CD14-positive monocyte (primary cell): Measurements from ENCODE around the gene UBE2D3. TPM values are rescaled to one million over a fixed set of nuclear protein-coding genes. Genes with fewer than 3 reads are reported as not detected.

ENCODE experiments used
- DNase-seq, 3 donors: peaks; one replicate each; pipeline ENCODE4 v3.0.0-alpha.2; 2011 to 2022
- H2AFZ ChIP-seq: 2 replicates; pipeline ENCODE4 v1.6.0; 2012; ENCODE audit warnings: mild to moderate bottlenecking, low read depth, low read length, inconsistent platforms; ENCODE audit not compliant: insufficient read depth, poor library complexity, severe bottlenecking
- H3K27ac ChIP-seq, 2 donors: 1 replicate in 1 of 2; 2 replicates in 1 of 2; pipeline ENCODE4 v1.5.1; 2012 to 2013; ENCODE audit warnings: low read length in 2 of 2, control low read depth in 1 of 2, inconsistent platforms in 1 of 2, low read depth in 1 of 2, mild to moderate bottlenecking in 1 of 2
- H3K27me3 ChIP-seq, 2 donors: one replicate each; pipeline versions ENCODE4 v1.6.0 to v1.6.1; 2011 to 2013; ENCODE audit warnings: low read length in 2 of 2; ENCODE audit not compliant: control insufficient read depth in 2 of 2, insufficient read depth in 2 of 2
- H3K36me3 ChIP-seq, 2 donors: replicated peaks in 1 of 2; 1 replicate in 1 of 2; 2 replicates in 1 of 2; pipeline versions ENCODE4 v1.5.1 to v1.6.1; 2012 to 2013; ENCODE audit warnings: low read length in 2 of 2, control low read depth in 1 of 2, inconsistent platforms in 1 of 2, mild to moderate bottlenecking in 1 of 2; ENCODE audit not compliant: insufficient read depth in 2 of 2, control insufficient read depth in 1 of 2
- H3K4me1 ChIP-seq, 2 donors: 1 replicate in 1 of 2; 2 replicates in 1 of 2; pipeline versions ENCODE4 v1.5.1 to v1.6.1; 2012 to 2013; ENCODE audit warnings: low read length in 2 of 2, control low read depth in 1 of 2, inconsistent platforms in 1 of 2, mild to moderate bottlenecking in 1 of 2, moderate library complexity in 1 of 2; ENCODE audit not compliant: insufficient read depth in 2 of 2, control insufficient read depth in 1 of 2
- H3K4me2 ChIP-seq: replicated peaks from 2 replicates; pipeline ENCODE3; 2012; ENCODE audit warnings: low read length, moderate library complexity, mild to moderate bottlenecking; ENCODE audit not compliant: poor library complexity, severe bottlenecking; ENCODE audit errors: extremely low read depth
- H3K4me3 ChIP-seq, 3 experiments: fragments of 200-600 bp in 1 of 3; sonication (generic) in 1 of 3; replicated peaks in 1 of 3; 1 replicate in 2 of 3; 2 replicates in 1 of 3; pipeline ENCODE4 v1.5.1; 2011 to 2013; ENCODE audit warnings: low read length in 3 of 3, mild to moderate bottlenecking in 3 of 3, control low read depth in 2 of 3, low read depth in 2 of 3, inconsistent platforms in 1 of 3, moderate library complexity in 1 of 3
- H3K79me2 ChIP-seq: 2 replicates; pipeline ENCODE4 v1.6.0; 2012; ENCODE audit warnings: mild to moderate bottlenecking, control low read depth, inconsistent platforms, low read length, moderate library complexity; ENCODE audit not compliant: insufficient read depth
- H3K9ac ChIP-seq: 2 replicates; pipeline ENCODE4 v1.6.0; 2017; ENCODE audit warnings: low read length, mild to moderate bottlenecking; ENCODE audit not compliant: insufficient read depth, poor library complexity, severe bottlenecking
- H3K9me3 ChIP-seq, 2 donors: replicated peaks in 1 of 2; 1 replicate in 1 of 2; 2 replicates in 1 of 2; pipeline versions ENCODE4 v1.5.1 to v1.6.1; 2012 to 2013; ENCODE audit warnings: low read length in 2 of 2, control low read depth in 1 of 2; ENCODE audit not compliant: control insufficient read depth in 1 of 2, insufficient read depth in 1 of 2
- H4K20me1 ChIP-seq: 2 replicates; pipeline ENCODE4 v1.6.0; 2012; ENCODE audit warnings: mild to moderate bottlenecking, low read length, control low read depth, moderate library complexity; ENCODE audit not compliant: insufficient read depth
- H3K27ac Mint-ChIP-seq, 7 donors: one replicate each; pipeline ENCODE4 v1.8.0; 2020; ENCODE audit warnings: mild to moderate bottlenecking in 7 of 7, mixed read lengths in 7 of 7, moderate library complexity in 6 of 7, inconsistent platforms in 2 of 7
- H3K27me3 Mint-ChIP-seq, 3 donors: one replicate each; pipeline ENCODE4 v1.8.0; 2021 to 2022; ENCODE audit warnings: low read depth in 3 of 3, mild to moderate bottlenecking in 3 of 3, mixed read lengths in 3 of 3, moderate library complexity in 3 of 3, inconsistent platforms in 1 of 3
- H3K36me3 Mint-ChIP-seq, 2 donors: one replicate each; pipeline ENCODE4 v1.8.0; 2020; ENCODE audit warnings: mixed read lengths in 2 of 2, inconsistent platforms in 1 of 2, mild to moderate bottlenecking in 1 of 2
- H3K4me1 Mint-ChIP-seq: one replicate; pipeline ENCODE4 v1.8.0; 2020; ENCODE audit warnings: mild to moderate bottlenecking, mixed read lengths
- H3K4me3 Mint-ChIP-seq, 2 donors: one replicate each; pipeline ENCODE4 v1.8.0; 2020; ENCODE audit warnings: mild to moderate bottlenecking in 2 of 2, mixed read lengths in 2 of 2, moderate library complexity in 1 of 2
- H3K9me3 Mint-ChIP-seq, 7 donors: one replicate each; pipeline ENCODE4 v1.8.0; 2020 to 2022; ENCODE audit warnings: mixed read lengths in 7 of 7, mild to moderate bottlenecking in 6 of 7, moderate library complexity in 6 of 7, inconsistent platforms in 2 of 7
- CTCF ChIP-seq: fragments of 200-600 bp; IDR thresholded peaks from one replicate; pipeline ENCODE4 v1.8.0; 2022; ENCODE audit warnings: antibody characterized with exemption, mild to moderate bottlenecking
- WGBS: methylation state at CpG from one replicate; pipeline ENCODE4 v1.1.5; 2013; ENCODE audit warnings: missing lambda C conversion rate; ENCODE audit not compliant: insufficient coverage; 5-methylcytosine and 5-hydroxymethylcytosine counted together
- intact Hi-C, 2 donors: fragments of 100-400 bp; cut with micrococcal nuclease; formaldehyde crosslinking; loops; one replicate each; pipeline versions ENCODE4 v1.15.0 to v1.15.1; 2023
- polyA plus RNA-seq, 3 donors: library from polyadenylated mRNA; depleted of rRNA in 1 of 3; unstranded in 2 of 3; stranded (reverse) in 1 of 3; fragments of 300-500 nt in 2 of 3; fragments of >200 nt in 1 of 3; fragmentation: Illumina TruSeq in 2 of 3; gene quantifications; 1 replicate in 2 of 3; 2 replicates in 1 of 3; pipeline ENCODE4 v1.2.3, GENCODE V29; 2012 to 2021

Gene UBE2D3
- polyA plus RNA-seq, 3 donors, result 340 to 499 (median 457) TPM

GRCh38 chr4:102779204-102779603, 48.1 kb downstream of the UBE2D3 start:
- WGBS, result 75% methylated on average over 2 of the region's 4 CpGs
- Mint-ChIP-seq H3K4me1 (peaks cover 24% of the 10 kb centered on the region), H3K27me3 (peaks cover 0 to 7% (median 0%) of the 10 kb centered on the region in 3 donors), H3K9me3 (no peaks in the 10 kb centered on the region), H3K4me3 (peak overlapping the region; percentile 47 to 63), H3K36me3 (no peaks in the 10 kb centered on the region), H3K27ac (peak overlapping the region in 4 of 7 donors; percentile 6 to 68 (median 27))
- Histone ChIP-seq H4K20me1 (no peaks in the 10 kb centered on the region), H3K79me2 (no peaks in the 10 kb centered on the region), H3K4me3 (peak overlapping the region in 1 of 3 experiments; percentile 1), H2AFZ (peak overlapping the region; percentile 9), H3K27me3 (no peaks in the 10 kb centered on the region), H3K36me3 (no peaks in the 10 kb centered on the region), H3K9ac (no peak overlapping the region), H3K9me3 (no peaks in the 10 kb centered on the region), H3K27ac (peak overlapping the region in 1 of 2 donors; percentile 15), H3K4me2 (peak overlapping the region; percentile 51), H3K4me1 (peaks cover 20 to 26% of the 10 kb centered on the region in 2 donors)
- intact Hi-C loops, result no loop called here
- DNase-seq, result no peak
- TF ChIP-seq CTCF, result no peak

GRCh38 chr4:102778720-102779119, 48.6 kb downstream of the UBE2D3 start:
- H2AFZ ChIP-seq, result peak overlapping the region; percentile 9
- peaks cover 20 to 26% of the 10 kb centered on the region in 2 donors for H3K4me1 ChIP-seq
- 98% methylated on average over 6 of the region's 7 CpGs for WGBS
- H3K4me1 Mint-ChIP-seq, result peaks cover 24% of the 10 kb centered on the region
- H3K4me3 ChIP-seq, result no peak overlapping the region
- peak overlapping the region; percentile 51 for H3K4me2 ChIP-seq
- no peak overlapping the region for H3K4me3 Mint-ChIP-seq
- intact Hi-C loops, result no loop called here
- no peaks in the 10 kb centered on the region for H3K79me2 ChIP-seq
- H3K36me3 Mint-ChIP-seq, result no peaks in the 10 kb centered on the region
- H3K27me3 ChIP-seq, result no peaks in the 10 kb centered on the region
- peak overlapping the region in 3 of 7 donors; percentile 31 to 71 (median 49) for H3K27ac Mint-ChIP-seq
- H3K27ac ChIP-seq, result no peak overlapping the region
- TF ChIP-seq CTCF, result no peak
- H4K20me1 ChIP-seq, result no peaks in the 10 kb centered on the region
- H3K36me3 ChIP-seq, result no peaks in the 10 kb centered on the region
- no peak for DNase-seq
- no peaks in the 10 kb centered on the region for H3K9me3 Mint-ChIP-seq
- no peaks in the 10 kb centered on the region for H3K9me3 ChIP-seq
- peaks cover 0 to 7% (median 0%) of the 10 kb centered on the region in 3 donors for H3K27me3 Mint-ChIP-seq
- H3K9ac ChIP-seq, result no peak overlapping the region
